ENCODE data around the gene PTPN20.
A peak's percentile ranks its signal among the peaks of the same experiment; 100 is the strongest.

PTPN20 gene

GRCh38 chr10:47020471-47020870 lies 109.2 kb downstream of the PTPN20 start:
- peak; percentile 93 for DNase-seq (ENCODE audit: low spot score)

- peak; percentile 5 for DNase-seq (ENCODE audit: low spot score)
Measured at GRCh38 chr10:47021850-47022249, 110.6 kb downstream of the PTPN20 start.

GRCh38 chr10:47022311-47023131 lies 111.3 kb downstream of the PTPN20 start:
- DNase-seq (ENCODE audit: low spot score), result peak; percentile 7

- DNase-seq (ENCODE audit: low spot score), result peak; percentile 22
Measured at GRCh38 chr10:47023237-47024045, 112.2 kb downstream of the PTPN20 start.

- peak; percentile 0 for DNase-seq (ENCODE audit: low spot score)
Measured at GRCh38 chr10:47024046-47024322, 112.8 kb downstream of the PTPN20 start.

- DNase-seq (ENCODE audit: low spot score), result peak; percentile 59
Measured at GRCh38 chr10:47024399-47025252, 113.4 kb downstream of the PTPN20 start.

GRCh38 chr10:47025253-47025539 lies 114.0 kb downstream of the PTPN20 start:
- no peak for DNase-seq (ENCODE audit: low spot score)

GRCh38 chr10:47025540-47026300 lies 114.5 kb downstream of the PTPN20 start:
- peak; percentile 94 for DNase-seq (ENCODE audit: low spot score)

- no peak for DNase-seq (ENCODE audit: low spot score)
Measured at GRCh38 chr10:47026301-47027107, 115.3 kb downstream of the PTPN20 start.

GRCh38 chr10:47027108-47027783 lies 116.0 kb downstream of the PTPN20 start:
- no peak for DNase-seq (ENCODE audit: low spot score)

GRCh38 chr10:47027784-47028260 lies 116.6 kb downstream of the PTPN20 start:
- DNase-seq (ENCODE audit: low spot score), result no peak

GRCh38 chr10:47028466-47028865 lies 117.2 kb downstream of the PTPN20 start:
- DNase-seq (ENCODE audit: low spot score), result no peak

- DNase-seq (ENCODE audit: low spot score), result no peak
Measured at GRCh38 chr10:47029181-47030009, 118.2 kb downstream of the PTPN20 start.

GRCh38 chr10:47030191-47030703 lies 119.0 kb downstream of the PTPN20 start:
- no peak for DNase-seq (ENCODE audit: low spot score)

GRCh38 chr10:47031211-47031900 lies 120.1 kb downstream of the PTPN20 start:
- peak; percentile 56 for DNase-seq (ENCODE audit: low spot score)

- DNase-seq (ENCODE audit: low spot score), result peak; percentile 90
Measured at GRCh38 chr10:47031901-47032465, 120.8 kb downstream of the PTPN20 start.

GRCh38 chr10:47033081-47033480 lies 121.9 kb downstream of the PTPN20 start:
- no peak for DNase-seq (ENCODE audit: low spot score)

All from AG20443 (cell line).